ENCODE data around the gene CKMT2. TPM values are rescaled to one million over a fixed set of nuclear protein-coding genes. Genes with fewer than 3 reads are reported as not detected.

The CKMT2 gene
- total RNA-seq, 1 experiment from 2014 or later = 1.8 TPM

- Mint-ChIP-seq H3K36me3 (peaks cover 4% of the 10 kb centered on the region; the same call in 1 of the 2 replicates), H3K9me3 (no peaks in the 10 kb centered on the region), H3K27me3 (ENCODE audit: low read depth) (no peaks in the 10 kb centered on the region), H3K4me1 (peaks cover 27% of the 10 kb centered on the region), H3K27ac (no peak overlapping the region), H3K4me3 (no peak overlapping the region)
- no peak for TF ChIP-seq PRDM15 (CRISPR knock-in tag; IDR thresholded peaks at IDR 0.05)
- TF ChIP-seq CDX4 (CRISPR knock-in tag; IDR thresholded peaks at IDR 0.05; ENCODE audit: borderline replicate concordance) = no peak
- no peak for TF ChIP-seq IRF2 (CRISPR knock-in tag; IDR thresholded peaks at IDR 0.05; ENCODE audit: borderline replicate concordance, low read depth)
- TF ChIP-seq CREM (CRISPR knock-in tag; IDR thresholded peaks at IDR 0.05) = no peak
- no peak for TF ChIP-seq ATF6 (CRISPR knock-in tag; IDR thresholded peaks at IDR 0.05)
- ATAC-seq = no peak
- POLR2A ChIA-PET = no interaction called here
- CTCF ChIA-PET = interaction anchor here (1.2 kb wide), 1 partner anchor 58 kb away, joined by 3 read pairs; no protein-coding TSS in a partner anchor
- DNase-seq (ENCODE audit: low spot score) = no peak
These were observed 9.0 kb downstream of the CKMT2 start for GRCh38 chr5:81241961-81242648.

GRCh38 chr5:81242906-81243436 lies 9.8 kb downstream of the CKMT2 start:
- Mint-ChIP-seq H3K36me3 (peaks cover 4% of the 10 kb centered on the region; the same call in 1 of the 2 replicates), H3K4me1 (peaks cover 32% of the 10 kb centered on the region), H3K27me3 (ENCODE audit: low read depth) (no peaks in the 10 kb centered on the region), H3K9me3 (no peaks in the 10 kb centered on the region), H3K4me3 (no peak overlapping the region), H3K27ac (no peak overlapping the region)
- DNase-seq (ENCODE audit: low spot score) = no peak
- no peak for ATAC-seq
- ChIA-PET CTCF (interaction anchor here (1.2 kb wide), 1 partner anchor 57 kb away, joined by 3 read pairs; no protein-coding TSS in a partner anchor), POLR2A (no interaction called here)
- no peak for TF ChIP-seq ZBTB43 (CRISPR knock-in tag; IDR thresholded peaks at IDR 0.05)

- Mint-ChIP-seq H3K4me3 (no peak overlapping the region), H3K36me3 (no peaks in the 10 kb centered on the region), H3K4me1 (peaks cover 32% of the 10 kb centered on the region), H3K27ac (no peak overlapping the region), H3K27me3 (ENCODE audit: low read depth) (no peaks in the 10 kb centered on the region), H3K9me3 (no peaks in the 10 kb centered on the region)
- no peak for DNase-seq (ENCODE audit: low spot score)
- ATAC-seq = no peak
- ChIA-PET CTCF (interaction anchor here (0.7 kb wide), 1 partner anchor 497 kb away, joined by 3 read pairs; no protein-coding TSS in a partner anchor), POLR2A (no interaction called here)
- TF ChIP-seq PRRX2 (CRISPR knock-in tag; IDR thresholded peaks at IDR 0.05) (no peak), E2F4 (CRISPR knock-in tag; IDR thresholded peaks at IDR 0.05; ENCODE audit: borderline replicate concordance, low read depth) (no peak), ZNF263 (CRISPR knock-in tag; IDR thresholded peaks at IDR 0.05; ENCODE audit: low read depth) (no peak), ZNF396 (CRISPR knock-in tag; IDR thresholded peaks at IDR 0.05; ENCODE audit: borderline replicate concordance) (no peak), NFYB (CRISPR knock-in tag; conservative IDR thresholded peaks at IDR 0.05; ENCODE audit: low read depth) (no peak), ZMAT4 (CRISPR knock-in tag; IDR thresholded peaks at IDR 0.05) (no peak), MAX (CRISPR knock-in tag; IDR thresholded peaks at IDR 0.05) (no peak), HMGA2 (CRISPR knock-in tag; IDR thresholded peaks at IDR 0.05) (no peak), KAT7 (CRISPR knock-in tag; IDR thresholded peaks at IDR 0.05; ENCODE audit: borderline replicate concordance) (no peak), STAT6 (CRISPR knock-in tag; conservative IDR thresholded peaks at IDR 0.05; ENCODE audit: low read depth) (no peak), ETV6 (CRISPR knock-in tag; IDR thresholded peaks at IDR 0.05) (no peak), ZNF416 (CRISPR knock-in tag; IDR thresholded peaks at IDR 0.05) (no peak)
These were observed 11.3 kb downstream of the CKMT2 start for GRCh38 chr5:81244451-81244850.

Measured in WTC11 (cell line).